HepG2 (cell line): Measurements from ENCODE around the gene FBP1. TPM values are rescaled to one million over a fixed set of nuclear protein-coding genes. Genes with fewer than 3 reads are reported as not detected.

Experiments used
- ATAC-seq: fragments of 200-7000 bp; cut with Tn5 transposase; 3 replicates; pipeline ENCODE4 v1.9.1; 2020; ENCODE audit warnings: mild to moderate bottlenecking, moderate library complexity
- BruUV-seq: library from RNA; stranded (reverse); fragments of 400-500 nt; replicated peaks from 2 replicates; lab custom pipeline; 2021; lab: Mats Ljungman, UMichigan
- CTCF ChIA-PET: fragments of 300-600 bp; formaldehyde crosslinking; extraction: SDS; loops from one replicate; lab custom pipeline; 2021; ENCODE audit warnings: low total read pairs, inconsistent platforms, low intra/inter-chr PET ratio; lab: Yijun Ruan, JAX
- POLR2A ChIA-PET: fragments of 350-600 bp; sonication (Branson Sonifier 250); formaldehyde crosslinking; loops from one replicate; lab custom pipeline; 2020; ENCODE audit warnings: antibody characterized with exemption, inconsistent platforms; lab: Yijun Ruan, JAX
- DNase-seq: peaks from one replicate; pipeline ENCODE4 v3.0.0-alpha.2; 2015; ENCODE audit warnings: low spot score
- FAIRE-seq: peaks from 3 replicates; lab custom pipeline; 2011; peaks lifted over from hg19 to GRCh38; lab: Jason Lieb, UNC
- H2AFZ ChIP-seq: one replicate; pipeline ENCODE4 v1.6.1; 2011; ENCODE audit warnings: low read length, inconsistent platforms
- H3K27ac ChIP-seq: fragments of 300-600 bp; 3 replicates; pipeline ENCODE4 v1.8.0; 2011; ENCODE audit warnings: mixed run types, mild to moderate bottlenecking, mixed read lengths, low read length, inconsistent platforms; ENCODE audit not compliant: insufficient read depth; ENCODE audit errors: extremely low read length
- H3K27me3 ChIP-seq, 2 experiments: fragments of 200-600 bp in 1 of 2; 2 replicates in 1 of 2; 3 replicates in 1 of 2; pipeline versions ENCODE4 v1.6.0 to v1.8.0; 2011; ENCODE audit warnings: low read length in 2 of 2, mild to moderate bottlenecking in 2 of 2, moderate library complexity in 2 of 2, inconsistent platforms in 1 of 2; ENCODE audit not compliant: insufficient read depth in 2 of 2, control insufficient read depth in 1 of 2
- H3K36me3 ChIP-seq, 2 experiments: fragments of 200-600 bp in 1 of 2; replicated peaks in 1 of 2; 2 replicates in 1 of 2; 3 replicates in 1 of 2; pipeline versions ENCODE4 v1.5.1 to v1.8.0; 2011; ENCODE audit warnings: low read length in 2 of 2, inconsistent platforms in 1 of 2; ENCODE audit not compliant: insufficient read depth in 2 of 2, control insufficient read depth in 1 of 2
- H3K4me1 ChIP-seq: 2 replicates; pipeline ENCODE4 v1.5.1; 2012; ENCODE audit warnings: low read length, inconsistent platforms; ENCODE audit not compliant: insufficient read depth
- H3K4me2 ChIP-seq: 2 replicates; pipeline ENCODE4 v1.6.0; 2011; ENCODE audit warnings: low read depth, low read length, inconsistent platforms
- H3K4me3 ChIP-seq, 3 experiments: fragments of 200-600 bp in 1 of 3; sonication (generic), shearing (Covaris generic) in 1 of 3; replicated peaks in 1 of 3; 2 replicates each; pipeline ENCODE4 v1.5.1; 2011 to 2016; ENCODE audit warnings: low read length in 3 of 3, inconsistent platforms in 2 of 3, low read depth in 2 of 3, mild to moderate bottlenecking in 2 of 3, control low read depth in 1 of 3, mixed read lengths in 1 of 3; ENCODE audit not compliant: insufficient read depth in 1 of 3
- H3K79me2 ChIP-seq: one replicate; pipeline ENCODE4 v1.6.1; 2011; ENCODE audit warnings: low read length, inconsistent platforms; ENCODE audit not compliant: insufficient read depth
- H3K9ac ChIP-seq: 2 replicates; pipeline ENCODE4 v1.6.0; 2011; ENCODE audit warnings: mild to moderate bottlenecking, low read depth, low read length, inconsistent platforms; ENCODE audit not compliant: insufficient read depth
- H3K9me3 ChIP-seq: 2 replicates; pipeline ENCODE4 v1.5.1; 2012; ENCODE audit warnings: mild to moderate bottlenecking, low read length
- H4K20me1 ChIP-seq: 2 replicates; pipeline ENCODE4 v1.6.0; 2011; ENCODE audit warnings: inconsistent platforms, mild to moderate bottlenecking, low read length, moderate library complexity; ENCODE audit not compliant: insufficient read depth
- FOXO4 ChIP-seq: sonication (generic); formaldehyde crosslinking; conservative IDR thresholded peaks from 2 replicates; pipeline ENCODE4 v1.8.1; 2023; ENCODE audit warnings: missing genetic modification reagents
- HNF4A ChIP-seq: sonication (generic); formaldehyde crosslinking; IDR thresholded peaks from 2 replicates; pipeline ENCODE4 v1.4.0; 2020; ENCODE audit warnings: missing genetic modification reagents
- MTA3 ChIP-seq: sonication (generic); formaldehyde crosslinking; IDR thresholded peaks from 2 replicates; pipeline ENCODE4 v1.4.0; 2020; ENCODE audit warnings: missing genetic modification reagents
- SMC3 ChIP-seq: IDR thresholded peaks from 2 replicates; pipeline ENCODE4 v1.6.1; 2011; ENCODE audit warnings: low read length, improper control_type of control experiment
- TFDP1 ChIP-seq: IDR thresholded peaks from 2 replicates; pipeline ENCODE4 v1.6.1; 2016; ENCODE audit warnings: missing compliant biosample characterization, missing genetic modification reagents, borderline replicate concordance
- XBP1 ChIP-seq: sonication (generic); formaldehyde crosslinking; IDR thresholded peaks from 2 replicates; pipeline ENCODE4 v1.5.0; 2020; ENCODE audit warnings: missing genetic modification reagents
- ZHX1 ChIP-seq: sonication (generic); formaldehyde crosslinking; IDR thresholded peaks from 2 replicates; pipeline ENCODE4 v1.8.1; 2022; ENCODE audit warnings: low read depth, mild to moderate bottlenecking, missing genetic modification reagents
- ZNF501 ChIP-seq: sonication (generic); formaldehyde crosslinking; IDR thresholded peaks from 2 replicates; pipeline ENCODE4 v1.5.1; 2020; ENCODE audit warnings: mild to moderate bottlenecking, moderate library complexity, missing genetic modification reagents
- ZNF883 ChIP-seq: sonication (generic); formaldehyde crosslinking; IDR thresholded peaks from 2 replicates; pipeline ENCODE4 v1.5.1; 2020; ENCODE audit warnings: mild to moderate bottlenecking, missing genetic modification reagents; ENCODE audit errors: not compliant biosample characterization
- WGBS: methylation state at CpG from one replicate; pipeline ENCODE4 v1.1.6; 2017; ENCODE audit warnings: low lambda C conversion rate; 5-methylcytosine and 5-hydroxymethylcytosine counted together
- in situ Hi-C: cut with HindIII; loops from 2 replicates; pipeline ENCODE4 v1.10.0; 2017; ENCODE audit warnings: low pct_unique_long_range_greater_than_20kb; ENCODE audit not compliant: extremely low pct_ligation_motif_present
- intact Hi-C: fragments of 100-400 bp; cut with micrococcal nuclease; formaldehyde crosslinking; loops from one replicate; pipeline ENCODE4 v1.10.0; 2022; ENCODE audit not compliant: unreplicated experiment
- polyA plus RNA-seq, 8 experiments: library from polyadenylated mRNA; depleted of rRNA in 3 of 8; stranded (reverse) in 7 of 8; unstranded in 1 of 8; fragments of >200 nt; fragmentation: Illumina TruSeq in 4 of 8; extraction: Trizol in 4 of 8; gene quantifications; 2 replicates each; pipeline versions ENCODE4 v1.2.1 to v1.2.3, GENCODE V29; 2011 to 2016; ENCODE audit warnings: low read depth in 4 of 8, missing spikeins in 1 of 8, mixed read lengths in 1 of 8; ENCODE audit not compliant: insufficient read depth in 1 of 8
- total RNA-seq, 5 experiments: library from RNA; depleted of rRNA; stranded (reverse); fragments of >200 nt; fragmentation: Illumina TruSeq; extraction: Trizol; gene quantifications; 2 replicates each; pipeline ENCODE4 v1.2.3, GENCODE V29; 2016; ENCODE audit warnings: low read depth in 1 of 5

Gene FBP1
- total and polyA plus RNA-seq, 2 of the 13 experiments (the other 11 are each of a cell fraction or from before 2014, with no cell fraction given), result 0.29 to 0.53 TPM

GRCh38 chr9:94639999-94640376, 670 bp upstream of the FBP1 start:
- H2AFZ ChIP-seq, result no peak overlapping the region
- no peak overlapping the region for H3K9ac ChIP-seq
- TF ChIP-seq HNF4A (no peak), MTA3 (CRISPR knock-in tag) (no peak), XBP1 (no peak), ZNF501 (CRISPR knock-in tag) (no peak), FOXO4 (no peak), SMC3 (no peak), ZNF883 (CRISPR knock-in tag) (no peak), TFDP1 (CRISPR knock-in tag) (no peak), ZHX1 (CRISPR knock-in tag) (no peak)
- CTCF ChIA-PET, result no interaction called here
- H3K79me2 ChIP-seq, result no peaks in the 10 kb centered on the region
- no peaks in the 10 kb centered on the region for H3K9me3 ChIP-seq
- ATAC-seq (peak; percentile 27; the same call in 2 of the 3 replicates), FAIRE-seq (no peak), DNase-seq (no peak)
- H3K4me1 ChIP-seq, result peaks cover 15% of the 10 kb centered on the region; the same call in 1 of the 2 replicates
- H3K27me3 ChIP-seq, result peaks cover 4 to 19% of the 10 kb centered on the region in 2 experiments; a peak in 3 of 5 replicates
- POLR2A ChIA-PET, result no interaction called here
- in situ Hi-C loops (no loop called here), intact Hi-C loops (no loop called here)
- H4K20me1 ChIP-seq, result no peaks in the 10 kb centered on the region
- H3K27ac ChIP-seq, result no peak overlapping the region
- WGBS, result 26% methylated on average over 12 of the region's 15 CpGs
- H3K4me2 ChIP-seq, result peak overlapping the region; percentile 41
- no peaks in the 10 kb centered on the region for H3K36me3 ChIP-seq
- H3K4me3 ChIP-seq, result peak overlapping the region in 1 of 3 experiments; percentile 48; a peak in 2 of 6 replicates
- BruUV-seq, result no TSS peak
